Mucosa of rectum (tissue), 2 donors: ENCODE results near the gene EGLN1.

Experiments used
- H3K27ac ChIP-seq, 2 donors: one replicate each; pipeline ENCODE4 v1.7.0; 2013; ENCODE audit warnings: inconsistent platforms in 2 of 2, low read depth in 2 of 2, low read length in 2 of 2
- H3K27me3 ChIP-seq, 2 donors: one replicate each; pipeline ENCODE4 v1.7.0; 2013; ENCODE audit warnings: low read length in 2 of 2; ENCODE audit not compliant: control insufficient read depth in 2 of 2, insufficient read depth in 2 of 2
- H3K36me3 ChIP-seq, 2 donors: one replicate each; pipeline ENCODE4 v1.7.0; 2013; ENCODE audit warnings: low read length in 2 of 2; ENCODE audit not compliant: control insufficient read depth in 2 of 2, insufficient read depth in 2 of 2
- H3K4me1 ChIP-seq, 2 donors: one replicate each; pipeline ENCODE4 v1.7.0; 2013; ENCODE audit warnings: low read length in 2 of 2, mild to moderate bottlenecking in 1 of 2; ENCODE audit not compliant: control insufficient read depth in 2 of 2, insufficient read depth in 2 of 2
- H3K4me3 ChIP-seq, 2 donors: one replicate each; pipeline ENCODE4 v1.7.0; 2013; ENCODE audit warnings: low read length in 2 of 2
- H3K9ac ChIP-seq, 2 donors: one replicate each; pipeline ENCODE4 v1.7.0; 2013; ENCODE audit warnings: low read length in 2 of 2, low read depth in 1 of 2, mild to moderate bottlenecking in 1 of 2
- H3K9me3 ChIP-seq, 2 donors: one replicate each; pipeline ENCODE4 v1.7.0; 2013; ENCODE audit warnings: low read length in 2 of 2; ENCODE audit not compliant: control insufficient read depth in 2 of 2
- donor health status: healthy.
- donor health status: Normal muscosa, but diverticular disease.

Gene EGLN1

GRCh38 chr1:231401478-231401877, 20.6 kb downstream of the EGLN1 start:
- H3K36me3 ChIP-seq, result peaks cover 0 to 2% of the 10 kb centered on the region in 2 donors
- H3K27ac ChIP-seq, result no peak overlapping the region
- H3K9me3 ChIP-seq, result no peaks in the 10 kb centered on the region
- H3K9ac ChIP-seq, result no peak overlapping the region
- H3K4me3 ChIP-seq, result no peak overlapping the region
- no peaks in the 10 kb centered on the region for H3K27me3 ChIP-seq
- H3K4me1 ChIP-seq, result no peaks in the 10 kb centered on the region

GRCh38 chr1:231397886-231398671, 24.0 kb downstream of the EGLN1 start:
- Histone ChIP-seq H3K27ac (no peak overlapping the region), H3K9ac (no peak overlapping the region), H3K36me3 (peaks cover 0 to 2% of the 10 kb centered on the region in 2 donors), H3K9me3 (no peaks in the 10 kb centered on the region), H3K4me3 (no peak overlapping the region), H3K4me1 (peaks cover 0 to 5% of the 10 kb centered on the region in 2 donors), H3K27me3 (no peaks in the 10 kb centered on the region)

- no peak overlapping the region for H3K27ac ChIP-seq
- no peak overlapping the region for H3K4me3 ChIP-seq
- H3K4me1 ChIP-seq, result peaks cover 0 to 5% of the 10 kb centered on the region in 2 donors
- no peak overlapping the region for H3K9ac ChIP-seq
- no peaks in the 10 kb centered on the region for H3K9me3 ChIP-seq
- peaks cover 0 to 2% of the 10 kb centered on the region in 2 donors for H3K36me3 ChIP-seq
- H3K27me3 ChIP-seq, result no peaks in the 10 kb centered on the region
These were observed 25.4 kb downstream of the EGLN1 start for GRCh38 chr1:231396643-231397042.

GRCh38 chr1:231395998-231396390, 26.1 kb downstream of the EGLN1 start:
- H3K4me1 ChIP-seq, result peaks cover 0 to 5% of the 10 kb centered on the region in 2 donors
- H3K27ac ChIP-seq, result no peak overlapping the region
- peaks cover 0 to 1% of the 10 kb centered on the region in 2 donors for H3K36me3 ChIP-seq

GRCh38 chr1:231395076-231395997, 26.8 kb downstream of the EGLN1 start:
- no peaks in the 10 kb centered on the region for H3K36me3 ChIP-seq
- no peak overlapping the region for H3K9ac ChIP-seq
- peak overlapping the region in 1 of 2 donors; percentile 34 for H3K27ac ChIP-seq
- no peaks in the 10 kb centered on the region for H3K9me3 ChIP-seq
- H3K4me3 ChIP-seq, result no peak overlapping the region
- H3K27me3 ChIP-seq, result no peaks in the 10 kb centered on the region
- peaks cover 0 to 5% of the 10 kb centered on the region in 2 donors for H3K4me1 ChIP-seq

More at GRCh38 chr1:231395998-231396390, 26.1 kb downstream of the EGLN1 start:
- Histone ChIP-seq H3K9ac (no peak overlapping the region), H3K4me3 (no peak overlapping the region), H3K9me3 (no peaks in the 10 kb centered on the region), H3K27me3 (no peaks in the 10 kb centered on the region)

GRCh38 chr1:231393668-231394067, 28.4 kb downstream of the EGLN1 start:
- no peak overlapping the region for H3K4me3 ChIP-seq
- H3K9ac ChIP-seq, result no peak overlapping the region
- no peak overlapping the region for H3K27ac ChIP-seq
- H3K27me3 ChIP-seq, result no peaks in the 10 kb centered on the region
- no peaks in the 10 kb centered on the region for H3K9me3 ChIP-seq
- H3K36me3 ChIP-seq, result no peaks in the 10 kb centered on the region
- peaks cover 0 to 5% of the 10 kb centered on the region in 2 donors for H3K4me1 ChIP-seq

- Histone ChIP-seq H3K9me3 (no peaks in the 10 kb centered on the region), H3K27ac (no peak overlapping the region), H3K9ac (no peak overlapping the region), H3K4me1 (peaks cover 0 to 5% of the 10 kb centered on the region in 2 donors), H3K4me3 (no peak overlapping the region), H3K36me3 (no peaks in the 10 kb centered on the region), H3K27me3 (no peaks in the 10 kb centered on the region)
These were observed 29.5 kb downstream of the EGLN1 start for GRCh38 chr1:231392389-231393131.

GRCh38 chr1:231390071-231390470, 32.0 kb downstream of the EGLN1 start:
- no peak overlapping the region for H3K27ac ChIP-seq
- H3K36me3 ChIP-seq, result no peaks in the 10 kb centered on the region
- no peak overlapping the region for H3K9ac ChIP-seq
- no peaks in the 10 kb centered on the region for H3K27me3 ChIP-seq
- H3K9me3 ChIP-seq, result no peaks in the 10 kb centered on the region
- no peak overlapping the region for H3K4me3 ChIP-seq
- H3K4me1 ChIP-seq, result no peaks in the 10 kb centered on the region

GRCh38 chr1:231387770-231388669, 34.1 kb downstream of the EGLN1 start:
- Histone ChIP-seq H3K9me3 (no peaks in the 10 kb centered on the region), H3K4me3 (no peak overlapping the region), H3K27ac (no peak overlapping the region), H3K9ac (no peak overlapping the region), H3K4me1 (no peaks in the 10 kb centered on the region), H3K36me3 (peaks cover 0 to 1% of the 10 kb centered on the region in 2 donors), H3K27me3 (no peaks in the 10 kb centered on the region)
